Nephron (organoid): ENCODE measurements around the gene SLC1A2.

Experiments used
- H3K27ac Mint-ChIP-seq, 3 experiments: 2 replicates each; pipeline ENCODE4 v1.8.0; 2020; ENCODE audit warnings: mixed read lengths in 3 of 3, mild to moderate bottlenecking in 2 of 3, moderate library complexity in 1 of 3
- H3K27me3 Mint-ChIP-seq: 2 replicates; pipeline ENCODE4 v1.8.0; 2021; ENCODE audit warnings: low read depth, mild to moderate bottlenecking, moderate library complexity, mixed read lengths
- H3K36me3 Mint-ChIP-seq: 2 replicates; pipeline ENCODE4 v1.8.0; 2020; ENCODE audit warnings: low read depth, mixed read lengths
- H3K4me1 Mint-ChIP-seq: 2 replicates; pipeline ENCODE4 v1.8.0; 2020; ENCODE audit warnings: mixed read lengths
- H3K4me3 Mint-ChIP-seq, 3 experiments: 2 replicates each; pipeline ENCODE4 v1.8.0; 2020; ENCODE audit warnings: mild to moderate bottlenecking in 3 of 3, mixed read lengths in 3 of 3, moderate library complexity in 2 of 3
- H3K9me3 Mint-ChIP-seq: 2 replicates; pipeline ENCODE4 v1.8.0; 2020; ENCODE audit warnings: mixed read lengths
- CTCF ChIP-seq, 3 experiments: fragments of 200-600 bp; sonication (generic); IDR thresholded peaks; one replicate each; pipeline ENCODE4 v1.5.0; 2021; ENCODE audit warnings: antibody characterized with exemption in 3 of 3; ENCODE audit not compliant: unreplicated experiment in 3 of 3

SLC1A2 gene

GRCh38 chr11:35282221-35282882, 137.0 kb downstream of the SLC1A2 start:
- Mint-ChIP-seq H3K4me3 (no peak overlapping the region), H3K9me3 (no peaks in the 10 kb centered on the region), H3K36me3 (no peaks in the 10 kb centered on the region), H3K4me1 (no peaks in the 10 kb centered on the region), H3K27me3 (peaks cover 10% of the 10 kb centered on the region), H3K27ac (no peak overlapping the region)
- no peak for TF ChIP-seq CTCF (IDR thresholded peaks at IDR 0.05; ENCODE audit: unreplicated experiment in 3 of 3)

- Mint-ChIP-seq H3K4me3 (no peak overlapping the region), H3K9me3 (no peaks in the 10 kb centered on the region), H3K27ac (no peak overlapping the region), H3K4me1 (no peaks in the 10 kb centered on the region), H3K27me3 (peaks cover 10% of the 10 kb centered on the region), H3K36me3 (no peaks in the 10 kb centered on the region)
- no peak for TF ChIP-seq CTCF (IDR thresholded peaks at IDR 0.05; ENCODE audit: unreplicated experiment in 3 of 3)
Observed at GRCh38 chr11:35281169-35281688, 138.1 kb downstream of the SLC1A2 start.

- H3K27me3 Mint-ChIP-seq = peaks cover 15% of the 10 kb centered on the region
- H3K36me3 Mint-ChIP-seq = no peaks in the 10 kb centered on the region
- no peak overlapping the region for H3K4me3 Mint-ChIP-seq
- no peaks in the 10 kb centered on the region for H3K9me3 Mint-ChIP-seq
- H3K27ac Mint-ChIP-seq = no peak overlapping the region
- no peaks in the 10 kb centered on the region for H3K4me1 Mint-ChIP-seq
- TF ChIP-seq CTCF (IDR thresholded peaks at IDR 0.05; ENCODE audit: unreplicated experiment in 3 of 3) = no peak
Observed at GRCh38 chr11:35280727-35281126, 138.6 kb downstream of the SLC1A2 start.

- Mint-ChIP-seq H3K4me1 (peaks cover 8% of the 10 kb centered on the region), H3K9me3 (no peaks in the 10 kb centered on the region), H3K27me3 (peaks cover 23% of the 10 kb centered on the region), H3K27ac (no peak overlapping the region), H3K36me3 (no peaks in the 10 kb centered on the region), H3K4me3 (no peak overlapping the region)
- no peak for TF ChIP-seq CTCF (IDR thresholded peaks at IDR 0.05; ENCODE audit: unreplicated experiment in 3 of 3)
Observed at GRCh38 chr11:35277827-35278226, 141.5 kb downstream of the SLC1A2 start.

GRCh38 chr11:35276396-35277145, 142.8 kb downstream of the SLC1A2 start:
- Mint-ChIP-seq H3K27ac (no peak overlapping the region), H3K4me3 (no peak overlapping the region), H3K9me3 (no peaks in the 10 kb centered on the region), H3K27me3 (peaks cover 24% of the 10 kb centered on the region), H3K36me3 (no peaks in the 10 kb centered on the region), H3K4me1 (peaks cover 8% of the 10 kb centered on the region)
- no peak for TF ChIP-seq CTCF (IDR thresholded peaks at IDR 0.05; ENCODE audit: unreplicated experiment in 3 of 3)
